HG03354 (cell line): ENCODE measurements around the gene ZNF736.

ENCODE experiments used
- ATAC-seq: cut with Tn5 transposase; IDR thresholded peaks from one replicate; pipeline ENCODE4 v1.9.1; 2021; ENCODE audit warnings: mild to moderate bottlenecking; ENCODE audit not compliant: unreplicated experiment, poor library complexity, severe bottlenecking

The ZNF736 gene

GRCh38 chr7:64400401-64400800 lies 86.6 kb downstream of the ZNF736 start:
- no peak for ATAC-seq
